ENCODE data around the gene BDKRB1. TPM values are rescaled to one million over a fixed set of nuclear protein-coding genes. Genes with fewer than 3 reads are reported as not detected.

Gene BDKRB1
- total and polyA plus RNA-seq, 2 donors (not counting 3 experiments of a cell fraction or from before 2014, with no cell fraction given): not detected

- Histone ChIP-seq H3K79me2 (ENCODE audit: control insufficient read depth, insufficient read depth, low read length) (no peaks in the 10 kb centered on the region), H3K9me3 (replicated peaks; ENCODE audit: control insufficient read depth, insufficient read depth, low read length) (no peaks in the 10 kb centered on the region), H2AFZ (ENCODE audit: low read depth, low read length) (no peak overlapping the region), H3K36me3 (ENCODE audit: control insufficient read depth in 2 of 2, extremely low read depth in 1 of 2, insufficient read depth in 2 of 2, low read length in 2 of 2) (peaks cover under 1 to 7% of the 10 kb centered on the region in 2 experiments), H3K4me3 (replicated peaks in 1 of 3; ENCODE audit: insufficient read depth in 1 of 3, low read depth in 1 of 3, low read length in 3 of 3) (no peak overlapping the region), H4K20me1 (replicated peaks; ENCODE audit: control insufficient read depth, extremely low read depth, insufficient read depth, low read length) (no peaks in the 10 kb centered on the region), H3K9ac (replicated peaks; ENCODE audit: extremely low read depth, insufficient read depth, low read length) (no peak overlapping the region), H3K4me1 (ENCODE audit: control insufficient read depth, extremely low read depth, insufficient read depth, low read length) (no peaks in the 10 kb centered on the region), H3K4me2 (ENCODE audit: insufficient read depth, low read length) (no peak overlapping the region), H3K27ac (ENCODE audit: insufficient read depth, low read depth, low read length) (no peak overlapping the region), H3K27me3 (ENCODE audit: control insufficient read depth in 2 of 2, insufficient read depth in 2 of 2, low read length in 2 of 2) (no peaks in the 10 kb centered on the region), H3K9me1 (replicated peaks; ENCODE audit: control insufficient read depth, extremely low read depth, insufficient read depth, low read length) (no peaks in the 10 kb centered on the region)
- dilution Hi-C loops (cut with MboI; ENCODE audit: extremely low pct_ligation_motif_present, low sequenced_read_pairs) (no loop called here), intact Hi-C loops (cut with micrococcal nuclease) (no loop called here)
- BruUV-seq (replicated peaks): no TSS peak
- POLR2A ChIA-PET: no interaction called here
- TF ChIP-seq MAX (IDR thresholded peaks at IDR 0.05; ENCODE audit: insufficient read depth, insufficient read length) (no peak), JUN (IDR thresholded peaks at IDR 0.05; ENCODE audit: borderline replicate concordance, insufficient read depth, insufficient read length, low read depth) (no peak), CTCF (IDR thresholded peaks at IDR 0.05; ENCODE audit: extremely low read depth in 1 of 2, insufficient read depth in 1 of 2, low read depth in 1 of 2, low read length in 2 of 2) (no peak), FOS (IDR thresholded peaks at IDR 0.05; ENCODE audit: borderline replicate concordance, insufficient read depth, low read length) (no peak), MYC (IDR thresholded peaks at IDR 0.05; ENCODE audit: low read depth, low read length) (no peak), EZH2 (IDR thresholded peaks at IDR 0.05; ENCODE audit: borderline replicate concordance, low read depth, low read length, severe bottlenecking) (no peak), GATA2 (IDR thresholded peaks at IDR 0.05; ENCODE audit: insufficient read depth, insufficient read length, low read depth, low read length) (no peak), POLR2A (IDR thresholded peaks at IDR 0.05; ENCODE audit: low read depth, low read length) (no peak), POLR2AphosphoS5 (IDR thresholded peaks at IDR 0.05; ENCODE audit: insufficient read depth, low read depth, low read length) (no peak)
- no peak for DNase-seq (ENCODE audit: low read depth, low spot score)
- FAIRE-seq: no peak
- CTCF ChIA-PET: interaction anchor here (1.1 kb wide), 1 partner anchor 436 kb away, joined by 3 read pairs; no protein-coding TSS in a partner anchor
Measured at GRCh38 chr14:96304956-96305355, 48.9 kb downstream of the BDKRB1 start.
